Omental fat pad (tissue), 4 donors: ENCODE results near the gene ADCY10. TPM values are rescaled to one million over a fixed set of nuclear protein-coding genes. Genes with fewer than 3 reads are reported as not detected.
"Not testable (repeated sequence)": the region's sequence is repeated elsewhere in the genome, so short reads cannot be mapped to it uniquely, and the experiment has no call there.

Source experiments
- ATAC-seq: fragments of 150-250 bp; one replicate; pipeline ENCODE4 v1.9.1; 2016; ENCODE audit warnings: mild to moderate bottlenecking, moderate library complexity; ENCODE audit not compliant: low FRiP score
- DNase-seq: peaks from one replicate; pipeline ENCODE4 v3.0.0-alpha.2; 2019; ENCODE audit warnings: low spot score
- total RNA-seq, 4 donors: library from RNA; depleted of rRNA; stranded (reverse); fragments of >200 nt; gene quantifications; one replicate each; pipeline ENCODE4 v1.1.0, GENCODE V29; 2016
- TF ChIP-seq, protein P1 (sequence below), 3 donors: fragments of 450-650 bp; IDR thresholded peaks; one replicate each; pipeline ENCODE4 v1.5.1; 2016 to 2017; ENCODE audit warnings: antibody characterized with exemption in 3 of 3, mild to moderate bottlenecking in 3 of 3, moderate library complexity in 2 of 3

The ADCY10 gene
- total RNA-seq, 4 donors from 2014 or later = 0.32 to 1.0 (median 0.75) TPM; not detected in 1

DNA sequence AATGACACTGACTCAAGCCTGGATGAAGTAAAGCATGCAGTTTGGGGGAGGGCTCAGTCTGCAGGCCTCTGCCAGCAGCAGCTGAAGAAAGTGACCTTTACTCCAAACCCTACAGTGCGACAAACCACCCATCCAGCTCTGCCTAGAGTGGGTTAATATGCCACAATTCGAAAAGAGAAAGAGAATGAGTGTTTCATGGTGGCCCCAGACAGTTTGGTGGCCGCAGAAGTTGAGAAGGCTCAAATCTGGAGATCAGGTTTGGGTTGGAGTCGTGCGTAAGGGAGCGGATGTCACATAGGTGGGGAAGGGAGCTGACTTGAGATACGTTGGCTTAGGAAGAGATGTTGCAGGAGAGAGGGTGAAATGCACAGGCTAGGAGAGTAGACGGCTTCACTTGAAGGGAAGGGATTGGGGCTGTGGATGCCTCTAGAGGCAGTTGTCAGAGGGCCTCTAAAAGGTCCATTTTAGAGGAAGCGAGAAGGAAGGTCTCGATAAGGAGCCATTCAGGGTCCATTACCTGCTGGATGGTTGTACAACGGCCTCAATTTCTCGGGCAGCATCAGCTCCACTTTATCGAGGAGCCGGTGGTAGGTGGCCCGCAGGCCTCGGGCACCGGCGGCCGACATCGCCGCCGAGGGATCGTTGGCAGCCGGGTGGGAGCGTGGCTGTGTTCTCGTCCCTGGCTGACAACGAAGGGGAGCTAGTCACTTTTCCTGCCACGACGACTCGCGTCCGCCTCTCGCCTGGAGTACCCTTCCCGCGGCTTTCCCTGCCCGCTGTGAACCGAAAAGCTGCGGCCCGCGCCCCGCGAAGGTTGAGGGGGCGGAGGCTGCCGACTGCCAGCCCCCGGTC is 21.5 kb upstream of the ADCY10 start:
- peak; percentile 30 for ATAC-seq
- TF ChIP-seq, protein P1, sequence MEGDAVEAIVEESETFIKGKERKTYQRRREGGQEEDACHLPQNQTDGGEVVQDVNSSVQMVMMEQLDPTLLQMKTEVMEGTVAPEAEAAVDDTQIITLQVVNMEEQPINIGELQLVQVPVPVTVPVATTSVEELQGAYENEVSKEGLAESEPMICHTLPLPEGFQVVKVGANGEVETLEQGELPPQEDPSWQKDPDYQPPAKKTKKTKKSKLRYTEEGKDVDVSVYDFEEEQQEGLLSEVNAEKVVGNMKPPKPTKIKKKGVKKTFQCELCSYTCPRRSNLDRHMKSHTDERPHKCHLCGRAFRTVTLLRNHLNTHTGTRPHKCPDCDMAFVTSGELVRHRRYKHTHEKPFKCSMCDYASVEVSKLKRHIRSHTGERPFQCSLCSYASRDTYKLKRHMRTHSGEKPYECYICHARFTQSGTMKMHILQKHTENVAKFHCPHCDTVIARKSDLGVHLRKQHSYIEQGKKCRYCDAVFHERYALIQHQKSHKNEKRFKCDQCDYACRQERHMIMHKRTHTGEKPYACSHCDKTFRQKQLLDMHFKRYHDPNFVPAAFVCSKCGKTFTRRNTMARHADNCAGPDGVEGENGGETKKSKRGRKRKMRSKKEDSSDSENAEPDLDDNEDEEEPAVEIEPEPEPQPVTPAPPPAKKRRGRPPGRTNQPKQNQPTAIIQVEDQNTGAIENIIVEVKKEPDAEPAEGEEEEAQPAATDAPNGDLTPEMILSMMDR (IDR thresholded peaks at IDR 0.05) = no peak
- DNase-seq = no peak

DNA sequence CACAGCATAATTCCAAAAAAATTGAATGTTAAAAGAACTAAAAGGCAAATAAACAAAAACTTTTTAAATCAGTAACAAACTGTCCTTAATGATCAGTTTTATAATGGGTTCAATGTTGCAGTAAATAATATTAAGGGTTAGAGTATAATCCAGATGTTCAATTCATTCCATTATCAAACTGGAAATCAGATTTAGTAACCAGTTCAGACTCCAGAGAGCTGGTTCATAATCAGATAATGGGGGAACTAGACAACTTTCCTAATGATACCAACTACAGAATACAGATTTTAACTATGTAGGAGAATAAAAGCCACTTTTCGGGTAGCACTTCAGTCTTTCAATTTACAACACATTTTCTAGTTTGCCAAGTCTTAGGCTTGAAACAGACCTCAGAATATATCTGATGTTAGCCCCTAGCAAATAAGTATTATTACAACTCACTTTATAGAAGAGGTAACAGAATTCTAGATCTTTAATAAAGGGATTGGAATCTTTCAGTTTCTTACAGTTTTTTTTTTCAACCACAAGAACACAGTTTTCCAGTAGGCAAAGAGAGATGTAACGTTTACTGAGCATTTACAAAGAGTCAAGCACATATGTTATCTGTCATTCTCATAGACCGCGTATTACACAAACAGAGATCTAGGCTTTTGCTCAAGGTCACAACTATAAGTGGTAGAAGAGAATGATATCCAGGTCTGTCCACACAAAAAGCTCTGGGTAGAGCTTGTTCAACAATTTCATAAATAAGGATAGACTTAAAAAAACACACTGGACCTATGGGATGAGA is 20.7 kb upstream of the ADCY10 start:
- ATAC-seq (no peak), DNase-seq (no peak)
- TF ChIP-seq, protein P1 (IDR thresholded peaks at IDR 0.05) = no peak

DNA sequence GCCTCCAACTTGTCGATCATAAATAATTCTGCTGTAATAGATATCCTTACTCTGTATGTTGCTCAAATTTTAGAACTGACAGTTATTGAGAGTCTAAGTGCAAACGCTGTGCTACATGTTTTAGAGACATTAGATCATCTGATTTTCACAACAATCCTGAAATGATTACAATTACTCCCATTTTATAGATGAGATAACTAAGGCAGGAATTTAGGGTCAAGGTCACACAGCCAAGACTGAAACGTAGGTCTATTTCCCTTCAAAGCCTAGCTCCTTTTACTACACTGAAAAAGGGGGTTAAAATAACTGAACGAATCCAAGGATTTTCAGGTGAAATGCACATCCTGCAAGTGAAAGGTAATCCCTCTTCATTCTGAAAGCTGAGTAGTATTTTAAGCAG is 19.9 kb upstream of the ADCY10 start:
- DNase-seq (no peak), ATAC-seq (no peak)
- TF ChIP-seq, protein P1 (IDR thresholded peaks at IDR 0.05) = no peak

GRCh38 chr1:167929725-167930124 is 15.8 kb upstream of the ADCY10 start:
- TF ChIP-seq, protein P1 (IDR thresholded peaks at IDR 0.05) = no peak
- no peak for DNase-seq
- ATAC-seq = no peak

DNA sequence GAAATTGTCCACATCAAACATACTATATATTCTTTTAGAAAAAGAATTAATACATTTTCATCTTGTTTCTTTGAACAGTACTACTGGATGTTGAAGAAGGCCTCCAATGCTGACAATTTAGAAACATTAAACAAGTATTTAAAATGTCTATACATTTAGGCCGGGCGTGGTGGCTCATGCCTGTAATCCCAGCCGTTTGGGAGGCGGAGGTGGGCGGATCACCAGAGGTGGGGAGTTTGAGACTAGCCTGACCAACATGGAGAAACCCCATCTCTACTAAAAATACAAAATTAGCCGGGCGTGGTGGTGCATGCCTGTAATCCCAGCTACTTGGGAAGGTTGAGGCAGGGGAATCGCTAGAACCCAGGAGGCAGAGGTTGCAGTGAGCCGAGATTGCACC is 15.0 kb upstream of the ADCY10 start:
- not testable (repeated sequence) for ATAC-seq

DNA sequence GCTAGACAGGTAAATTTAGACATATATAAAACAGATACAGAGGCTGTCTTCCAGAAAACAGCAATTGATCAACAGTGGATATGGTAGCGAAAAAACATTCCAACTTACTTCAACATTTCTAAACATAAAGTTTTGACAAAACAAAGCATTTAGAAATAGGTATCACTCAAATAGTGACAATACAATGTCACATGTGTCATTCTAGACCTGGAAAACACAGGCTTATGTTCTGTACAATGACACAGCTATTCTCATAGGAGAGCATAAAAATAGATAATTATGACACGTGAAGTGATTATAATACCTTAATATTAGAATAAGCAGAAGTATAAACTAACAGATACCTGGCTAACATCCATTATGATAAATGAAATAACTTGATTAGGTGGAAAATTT is 14.5 kb upstream of the ADCY10 start:
- no peak for ATAC-seq

More for the DNA sequence above, 15.0 kb upstream of the ADCY10 start:
- not testable (repeated sequence) for DNase-seq

More for the DNA sequence above, 14.5 kb upstream of the ADCY10 start:
- TF ChIP-seq, protein P1 (IDR thresholded peaks at IDR 0.05) = no peak
- DNase-seq = no peak
